SK-N-SH treated with all-trans-retinoic acid at 6 μM for 48 hours (cell line): ENCODE data around the gene PTPRN2.

Experiments
- ARNTL ChIP-seq: fragments of 450-650 bp; formaldehyde crosslinking; IDR thresholded peaks from 2 replicates; pipeline ENCODE4 v1.5.0; 2020; ENCODE audit warnings: low read depth, mild to moderate bottlenecking, moderate library complexity, borderline replicate concordance
- GLIS3 ChIP-seq: fragments of 250-450 bp; sonication (Bioruptor Pico); IDR thresholded peaks from 2 replicates; pipeline ENCODE4 v1.5.0; 2020; ENCODE audit warnings: mild to moderate bottlenecking, moderate library complexity
- OSR1 ChIP-seq: fragments of 250-450 bp; sonication (Bioruptor Pico); IDR thresholded peaks from 2 replicates; pipeline ENCODE4 v1.8.0; 2022; ENCODE audit warnings: moderate library complexity, mild to moderate bottlenecking, inconsistent platforms
- POU6F1 ChIP-seq: fragments of 250-450 bp; sonication (Bioruptor Pico); IDR thresholded peaks from 2 replicates; pipeline ENCODE4 v1.8.0; 2021; ENCODE audit warnings: low read depth, mild to moderate bottlenecking, moderate library complexity, borderline replicate concordance
- PPARA ChIP-seq: fragments of 250-450 bp; sonication (Bioruptor Pico); IDR thresholded peaks from 2 replicates; pipeline ENCODE4 v1.5.0; 2020; ENCODE audit warnings: mild to moderate bottlenecking, borderline replicate concordance
- RARB ChIP-seq: fragments of 250-450 bp; sonication (Bioruptor Pico); IDR thresholded peaks from 2 replicates; pipeline ENCODE4 v1.8.0; 2021; ENCODE audit warnings: mild to moderate bottlenecking, moderate library complexity
- TOX ChIP-seq: fragments of 250-450 bp; sonication (Bioruptor Pico); IDR thresholded peaks from 2 replicates; pipeline ENCODE4 v1.8.0; 2021; ENCODE audit warnings: mild to moderate bottlenecking, moderate library complexity, borderline replicate concordance
- ZFP3 ChIP-seq: fragments of 250-450 bp; sonication (Bioruptor Pico); IDR thresholded peaks from 2 replicates; pipeline ENCODE4 v1.5.0; 2020; ENCODE audit warnings: mild to moderate bottlenecking, moderate library complexity
- ZFP30 ChIP-seq: fragments of 450-650 bp; formaldehyde crosslinking; IDR thresholded peaks from 2 replicates; pipeline ENCODE4 v1.5.0; 2022; ENCODE audit warnings: mild to moderate bottlenecking, moderate library complexity
- ZNF70 ChIP-seq: fragments of 450-650 bp; formaldehyde crosslinking; IDR thresholded peaks from 2 replicates; pipeline ENCODE4 v1.5.0; 2020; ENCODE audit warnings: mild to moderate bottlenecking, moderate library complexity
- TF ChIP-seq, protein P1 (sequence below): fragments of 250-450 bp; sonication (Bioruptor Pico); IDR thresholded peaks from 2 replicates; pipeline ENCODE4 v1.5.1; 2020; ENCODE audit warnings: low read depth, mild to moderate bottlenecking, moderate library complexity
- TF ChIP-seq, protein P2 (sequence below): fragments of 250-450 bp; sonication (Bioruptor Pico); IDR thresholded peaks from 2 replicates; pipeline ENCODE4 v1.8.0; 2020; ENCODE audit warnings: mild to moderate bottlenecking, moderate library complexity, borderline replicate concordance

DNA sequence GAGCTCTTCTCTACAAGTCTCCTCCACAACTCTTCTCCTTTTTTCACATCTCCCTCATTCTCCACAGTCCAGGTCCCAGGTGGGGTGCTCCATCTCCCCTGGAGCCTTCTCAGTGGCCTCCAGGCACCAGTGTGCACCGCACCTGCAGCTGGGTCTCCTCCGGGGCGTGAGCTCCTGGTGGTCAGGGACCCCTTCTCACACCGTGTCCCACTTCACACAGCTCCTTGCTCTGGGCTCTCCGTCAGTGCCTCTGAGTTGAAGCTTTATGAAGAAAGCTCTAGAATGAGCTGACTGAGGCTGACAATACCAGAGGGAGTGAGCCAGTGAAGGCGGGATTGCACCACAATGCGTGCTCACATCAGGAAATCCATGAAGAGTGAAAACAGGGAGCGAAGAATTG lies 960.6 kb downstream of the PTPRN2 start:
- TF ChIP-seq GLIS3 (CRISPR knock-in tag) (no peak), PPARA (CRISPR knock-in tag) (no peak), POU6F1 (CRISPR knock-in tag) (no peak), ZFP30 (CRISPR knock-in tag) (no peak), OSR1 (CRISPR knock-in tag) (no peak), ZNF70 (no peak), RARB (CRISPR knock-in tag) (no peak), ARNTL (CRISPR knock-in tag) (no peak), TOX (CRISPR knock-in tag) (no peak), ZFP3 (CRISPR knock-in tag) (no peak)
- TF ChIP-seq, protein P1, sequence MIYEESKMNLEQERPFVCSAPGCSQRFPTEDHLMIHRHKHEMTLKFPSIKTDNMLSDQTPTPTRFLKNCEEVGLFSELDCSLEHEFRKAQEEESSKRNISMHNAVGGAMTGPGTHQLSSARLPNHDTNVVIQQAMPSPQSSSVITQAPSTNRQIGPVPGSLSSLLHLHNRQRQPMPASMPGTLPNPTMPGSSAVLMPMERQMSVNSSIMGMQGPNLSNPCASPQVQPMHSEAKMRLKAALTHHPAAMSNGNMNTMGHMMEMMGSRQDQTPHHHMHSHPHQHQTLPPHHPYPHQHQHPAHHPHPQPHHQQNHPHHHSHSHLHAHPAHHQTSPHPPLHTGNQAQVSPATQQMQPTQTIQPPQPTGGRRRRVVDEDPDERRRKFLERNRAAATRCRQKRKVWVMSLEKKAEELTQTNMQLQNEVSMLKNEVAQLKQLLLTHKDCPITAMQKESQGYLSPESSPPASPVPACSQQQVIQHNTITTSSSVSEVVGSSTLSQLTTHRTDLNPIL (CRISPR knock-in tag): no peak
- TF ChIP-seq, protein P2, sequence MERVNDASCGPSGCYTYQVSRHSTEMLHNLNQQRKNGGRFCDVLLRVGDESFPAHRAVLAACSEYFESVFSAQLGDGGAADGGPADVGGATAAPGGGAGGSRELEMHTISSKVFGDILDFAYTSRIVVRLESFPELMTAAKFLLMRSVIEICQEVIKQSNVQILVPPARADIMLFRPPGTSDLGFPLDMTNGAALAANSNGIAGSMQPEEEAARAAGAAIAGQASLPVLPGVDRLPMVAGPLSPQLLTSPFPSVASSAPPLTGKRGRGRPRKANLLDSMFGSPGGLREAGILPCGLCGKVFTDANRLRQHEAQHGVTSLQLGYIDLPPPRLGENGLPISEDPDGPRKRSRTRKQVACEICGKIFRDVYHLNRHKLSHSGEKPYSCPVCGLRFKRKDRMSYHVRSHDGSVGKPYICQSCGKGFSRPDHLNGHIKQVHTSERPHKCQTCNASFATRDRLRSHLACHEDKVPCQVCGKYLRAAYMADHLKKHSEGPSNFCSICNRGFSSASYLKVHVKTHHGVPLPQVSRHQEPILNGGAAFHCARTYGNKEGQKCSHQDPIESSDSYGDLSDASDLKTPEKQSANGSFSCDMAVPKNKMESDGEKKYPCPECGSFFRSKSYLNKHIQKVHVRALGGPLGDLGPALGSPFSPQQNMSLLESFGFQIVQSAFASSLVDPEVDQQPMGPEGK: no peak
